Panc1 (cell line): Measurements from ENCODE around the gene MIOS. TPM values are rescaled to one million over a fixed set of nuclear protein-coding genes. Genes with fewer than 3 reads are reported as not detected.

Experiments
- ATAC-seq: fragments of 200-7000 bp; cut with Tn5 transposase; 2 replicates; pipeline ENCODE4 v1.9.1; 2020; ENCODE audit warnings: mild to moderate bottlenecking, moderate library complexity
- BruUV-seq: library from RNA; stranded (reverse); fragments of 400-500 nt; replicated peaks from 2 replicates; lab custom pipeline; 2021; lab: Mats Ljungman, UMichigan
- CTCF ChIA-PET: fragments of 300-600 bp; sonication (Branson Sonifier 250); formaldehyde crosslinking; loops from one replicate; lab custom pipeline; 2022; ENCODE audit warnings: antibody characterized with exemption; lab: Charles Lee
- POLR2A ChIA-PET: fragments of 300-600 bp; sonication (Branson Sonifier 250); formaldehyde crosslinking; loops from one replicate; lab custom pipeline; 2022; ENCODE audit warnings: antibody characterized with exemption; lab: Charles Lee
- DNase-seq: peaks from one replicate; pipeline ENCODE4 v3.0.0-alpha.2; 2010; ENCODE audit warnings: low read depth, low spot score
- H3K27ac ChIP-seq: 2 replicates; pipeline ENCODE4 v1.5.1; 2011; ENCODE audit warnings: mild to moderate bottlenecking, low read length, inconsistent platforms
- H3K27me3 ChIP-seq: fragments of 200-500 bp; sonication (Bioruptor generic); 2 replicates; pipeline ENCODE4 v1.6.0; 2014; ENCODE audit warnings: low read length, inconsistent platforms; ENCODE audit not compliant: control insufficient read depth, insufficient read depth
- H3K36me3 ChIP-seq: fragments of 200-500 bp; sonication (Bioruptor generic); 2 replicates; pipeline ENCODE4 v1.5.1; 2014; ENCODE audit warnings: inconsistent platforms, mild to moderate bottlenecking, low read length, moderate library complexity; ENCODE audit not compliant: control insufficient read depth, insufficient read depth
- H3K4me1 ChIP-seq: 2 replicates; pipeline ENCODE4 v1.5.1; 2011; ENCODE audit warnings: inconsistent platforms, mild to moderate bottlenecking, low read length, moderate library complexity; ENCODE audit not compliant: control insufficient read depth, insufficient read depth
- H3K4me3 ChIP-seq, 2 experiments: 2 replicates each; pipeline ENCODE4 v1.5.1; 2011 to 2012; ENCODE audit warnings: low read depth in 2 of 2, low read length in 2 of 2, mild to moderate bottlenecking in 2 of 2, inconsistent platforms in 1 of 2, moderate library complexity in 1 of 2
- H3K9me3 ChIP-seq: fragments of 200-500 bp; sonication (Bioruptor generic); 2 replicates; pipeline ENCODE4 v1.5.1; 2014; ENCODE audit warnings: low read depth, mild to moderate bottlenecking, inconsistent platforms, low read length, moderate library complexity; ENCODE audit not compliant: control insufficient read depth, insufficient read depth
- CTCF ChIP-seq: fragments of 450-650 bp; IDR thresholded peaks from 2 replicates; pipeline ENCODE4 v1.5.1; 2017; ENCODE audit warnings: mild to moderate bottlenecking
- POLR2AphosphoS5 ChIP-seq: IDR thresholded peaks from 2 replicates; pipeline ENCODE4 v1.6.1; 2012; ENCODE audit warnings: mild to moderate bottlenecking, low read depth, low read length, moderate library complexity
- REST ChIP-seq, 2 experiments: IDR thresholded peaks; 2 replicates each; pipeline ENCODE4 v1.6.1; 2011 to 2012; ENCODE audit warnings: low read depth in 2 of 2, control low read depth in 1 of 2, low read length in 1 of 2, mild to moderate bottlenecking in 1 of 2, moderate library complexity in 1 of 2; ENCODE audit not compliant: insufficient read depth in 1 of 2
- SIN3A ChIP-seq: IDR thresholded peaks from 2 replicates; pipeline ENCODE4 v1.6.1; 2012; ENCODE audit warnings: low read depth, mild to moderate bottlenecking, low read length, moderate library complexity, borderline replicate concordance; ENCODE audit not compliant: insufficient read depth
- TCF7L2 ChIP-seq: IDR thresholded peaks from 2 replicates; pipeline ENCODE4 v1.6.1; 2011; ENCODE audit warnings: mild to moderate bottlenecking, low read depth, low read length, inconsistent platforms
- in situ Hi-C: cut with HindIII; loops from 2 replicates; pipeline ENCODE4 v1.10.0; 2016; ENCODE audit warnings: low sequenced_read_pairs, low pct_unique_long_range_greater_than_20kb
- intact Hi-C: fragments of 100-400 bp; cut with micrococcal nuclease; formaldehyde crosslinking; loops from one replicate; pipeline ENCODE4 v1.10.0; 2022; ENCODE audit not compliant: unreplicated experiment
- total RNA-seq: library from RNA; stranded (reverse); gene quantifications from one replicate; pipeline ENCODE4 v1.2.1, GENCODE V29; 2021; ENCODE audit not compliant: unreplicated experiment

MIOS gene
- total RNA-seq, 1 experiment from 2014 or later, result 40.8 TPM

- ChIA-PET CTCF (interaction anchor here (0.6 kb wide), 2 partner anchors 12 to 346 kb away, joined by 3 to 5 read pairs; no protein-coding TSS in a partner anchor), POLR2A (no interaction called here)
- in situ Hi-C loops (no loop called here), intact Hi-C loops (loop anchor here (5.0 to 10.0 kb wide), 3 partner anchors 169 to 699 kb away; no protein-coding TSS in a partner anchor)
- Histone ChIP-seq H3K27ac (no peak overlapping the region), H3K4me1 (no peaks in the 10 kb centered on the region), H3K9me3 (no peaks in the 10 kb centered on the region), H3K27me3 (no peaks in the 10 kb centered on the region), H3K36me3 (0 out of 2 replicates have a peak, but pooled peaks cover 13% of the 10 kb centered on the region), H3K4me3 (no peak overlapping the region)
- ATAC-seq (no peak), DNase-seq (no peak)
- no TSS peak for BruUV-seq
- no peak for TF ChIP-seq CTCF
- TF ChIP-seq TCF7L2, result no peak
- no peak for TF ChIP-seq SIN3A
These were observed 29.5 kb downstream of the MIOS start for GRCh38 chr7:7596176-7596575.

- no TSS peak for BruUV-seq
- Histone ChIP-seq H3K27ac (no peak overlapping the region), H3K9me3 (no peaks in the 10 kb centered on the region), H3K4me1 (no peaks in the 10 kb centered on the region), H3K27me3 (no peaks in the 10 kb centered on the region), H3K4me3 (no peak overlapping the region), H3K36me3 (no peaks in the 10 kb centered on the region; the same call in 1 of the 2 replicates)
- in situ Hi-C loops (no loop called here), intact Hi-C loops (no loop called here)
- no peak for ATAC-seq
- POLR2A ChIA-PET, result no interaction called here
- DNase-seq, result no peak
- TF ChIP-seq SIN3A (no peak), REST (IDR thresholded peaks at IDR 0.05; ENCODE audit: insufficient read depth in 1 of 2, low read depth in 2 of 2, low read length in 1 of 2) (no peak), POLR2AphosphoS5 (no peak), TCF7L2 (no peak), CTCF (no peak)
- CTCF ChIA-PET, result no interaction called here
These were observed 40.3 kb downstream of the MIOS start for GRCh38 chr7:7607010-7607409.
